Hepatocyte (in vitro differentiated cells): Measurements from ENCODE around the gene EYA4. TPM values are rescaled to one million over a fixed set of nuclear protein-coding genes. Genes with fewer than 3 reads are reported as not detected.

ENCODE experiments used
- DNase-seq: peaks from one replicate; pipeline ENCODE4 v3.0.0-alpha.2; 2016; ENCODE audit warnings: low spot score
- H2AFZ ChIP-seq: fragments of 200-600 bp; sonication (generic); 2 replicates; pipeline ENCODE4 v1.6.0; 2016; ENCODE audit warnings: antibody characterized with exemption, mild to moderate bottlenecking
- H3K27ac ChIP-seq: fragments of 200-600 bp; sonication (generic); 2 replicates; pipeline ENCODE4 v1.5.1; 2016; ENCODE audit warnings: mild to moderate bottlenecking
- H3K27me3 ChIP-seq: fragments of 200-600 bp; sonication (generic); 2 replicates; pipeline ENCODE4 v1.6.1; 2016
- H3K36me3 ChIP-seq: fragments of 200-600 bp; sonication (generic); replicated peaks from 2 replicates; pipeline ENCODE4 v1.5.1; 2016; ENCODE audit warnings: low read depth; ENCODE audit not compliant: insufficient read depth
- H3K4me1 ChIP-seq: fragments of 200-600 bp; sonication (generic); 2 replicates; pipeline ENCODE4 v1.5.1; 2016; ENCODE audit warnings: mild to moderate bottlenecking, moderate library complexity; ENCODE audit not compliant: insufficient read depth
- H3K4me2 ChIP-seq: fragments of 200-600 bp; sonication (generic); 2 replicates; pipeline ENCODE4 v1.6.0; 2016
- H3K4me3 ChIP-seq: fragments of 200-600 bp; sonication (generic); 2 replicates; pipeline ENCODE4 v1.5.1; 2016; ENCODE audit warnings: mild to moderate bottlenecking
- H3K79me2 ChIP-seq: fragments of 200-600 bp; sonication (generic); 2 replicates; pipeline ENCODE4 v1.6.0; 2017; ENCODE audit warnings: mild to moderate bottlenecking
- H3K9me2 ChIP-seq: fragments of 200-600 bp; sonication (generic); replicated peaks from 2 replicates; pipeline ENCODE4 v1.6.0; 2017; ENCODE audit warnings: mild to moderate bottlenecking; ENCODE audit not compliant: insufficient read depth
- H3K9me3 ChIP-seq: fragments of 200-600 bp; sonication (generic); 2 replicates; pipeline ENCODE4 v1.5.1; 2016; ENCODE audit warnings: low read depth, mild to moderate bottlenecking
- H4K20me1 ChIP-seq: fragments of 200-600 bp; sonication (generic); 2 replicates; pipeline ENCODE4 v1.6.0; 2016; ENCODE audit warnings: mild to moderate bottlenecking; ENCODE audit not compliant: insufficient read depth, poor library complexity, severe bottlenecking
- EZH2 ChIP-seq: fragments of 200-600 bp; sonication (generic); IDR thresholded peaks from 2 replicates; pipeline ENCODE4 v1.6.1; 2016; ENCODE audit warnings: antibody characterized with exemption, mild to moderate bottlenecking, borderline replicate concordance
- EZH2phosphoT487 ChIP-seq: fragments of 200-600 bp; sonication (generic); IDR thresholded peaks from one replicate; pipeline ENCODE4 v1.6.1; 2018; ENCODE audit warnings: antibody characterized with exemption, mild to moderate bottlenecking, low read depth, moderate library complexity; ENCODE audit not compliant: unreplicated experiment, severe bottlenecking
- WGBS: methylation state at CpG from one replicate; pipeline ENCODE4 v1.1.6; 2016; ENCODE audit warnings: low lambda C conversion rate; ENCODE audit errors: missing lambda C conversion rate; 5-methylcytosine and 5-hydroxymethylcytosine counted together
- polyA plus RNA-seq: library from polyadenylated mRNA; unstranded; fragments of >200 nt; fragmentation: Nextera tagmentation; extraction: Ambion mirVana; gene quantifications from 2 replicates; pipeline ENCODE4 v1.2.1, GENCODE V29; 2016
- total RNA-seq: library from RNA; depleted of rRNA; stranded (reverse); fragments of >200 nt; gene quantifications from 2 replicates; pipeline ENCODE4 v1.2.3, GENCODE V29; 2014
- TF ChIP-seq, protein P1 (sequence below): fragments of 200-600 bp; sonication (generic); IDR thresholded peaks from 2 replicates; pipeline ENCODE4 v1.5.1; 2016; ENCODE audit warnings: antibody characterized with exemption, mild to moderate bottlenecking; ENCODE audit not compliant: poor library complexity

EYA4 gene
- total and polyA plus RNA-seq, 2 experiments from 2014 or later = 0.33 to 1.8 TPM

DNA sequence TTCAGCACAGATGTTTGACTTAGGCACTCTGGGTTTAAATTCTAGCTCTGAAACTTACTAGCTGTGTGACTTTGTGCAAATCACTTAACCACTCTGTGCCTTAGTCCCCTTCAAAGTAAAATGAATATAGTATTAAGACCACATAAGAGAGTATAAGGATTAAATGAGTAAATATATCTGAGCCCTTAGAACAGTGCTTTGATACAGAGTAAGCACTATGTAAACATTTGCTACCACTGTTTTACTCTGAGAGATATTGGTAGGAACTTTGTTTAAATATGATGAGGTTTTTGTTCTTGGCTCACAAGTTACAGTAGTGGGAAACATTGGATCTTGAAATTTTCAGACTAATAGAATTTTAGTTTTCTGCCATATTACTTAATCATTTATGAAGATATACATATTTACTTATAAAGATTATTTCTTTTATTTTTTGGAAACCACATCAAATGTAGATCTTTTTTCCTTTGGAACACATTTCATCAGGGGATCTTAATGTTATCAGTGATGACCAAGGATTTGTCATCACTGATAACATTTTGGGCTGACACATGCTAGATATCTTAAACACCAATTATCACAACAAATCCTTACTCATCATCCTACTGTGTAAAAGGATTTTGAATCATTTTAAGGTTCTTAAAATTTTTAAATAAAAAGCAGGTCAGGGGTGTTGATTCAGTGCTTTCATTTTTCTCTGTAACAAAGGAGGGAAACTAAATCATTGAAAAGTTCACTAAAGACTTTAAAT is 226.2 kb downstream of the EYA4 start:
- Histone ChIP-seq H3K36me3 (no peaks in the 10 kb centered on the region), H3K27ac (no peak overlapping the region), H2AFZ (no peak overlapping the region), H3K9me3 (no peaks in the 10 kb centered on the region), H3K9me2 (no peaks in the 10 kb centered on the region), H3K4me3 (no peak overlapping the region), H3K4me1 (no peaks in the 10 kb centered on the region), H3K4me2 (no peak overlapping the region), H3K27me3 (peaks cover 8% of the 10 kb centered on the region), H3K79me2 (no peaks in the 10 kb centered on the region), H4K20me1 (no peaks in the 10 kb centered on the region)
- DNase-seq = no peak
- TF ChIP-seq, protein P1, sequence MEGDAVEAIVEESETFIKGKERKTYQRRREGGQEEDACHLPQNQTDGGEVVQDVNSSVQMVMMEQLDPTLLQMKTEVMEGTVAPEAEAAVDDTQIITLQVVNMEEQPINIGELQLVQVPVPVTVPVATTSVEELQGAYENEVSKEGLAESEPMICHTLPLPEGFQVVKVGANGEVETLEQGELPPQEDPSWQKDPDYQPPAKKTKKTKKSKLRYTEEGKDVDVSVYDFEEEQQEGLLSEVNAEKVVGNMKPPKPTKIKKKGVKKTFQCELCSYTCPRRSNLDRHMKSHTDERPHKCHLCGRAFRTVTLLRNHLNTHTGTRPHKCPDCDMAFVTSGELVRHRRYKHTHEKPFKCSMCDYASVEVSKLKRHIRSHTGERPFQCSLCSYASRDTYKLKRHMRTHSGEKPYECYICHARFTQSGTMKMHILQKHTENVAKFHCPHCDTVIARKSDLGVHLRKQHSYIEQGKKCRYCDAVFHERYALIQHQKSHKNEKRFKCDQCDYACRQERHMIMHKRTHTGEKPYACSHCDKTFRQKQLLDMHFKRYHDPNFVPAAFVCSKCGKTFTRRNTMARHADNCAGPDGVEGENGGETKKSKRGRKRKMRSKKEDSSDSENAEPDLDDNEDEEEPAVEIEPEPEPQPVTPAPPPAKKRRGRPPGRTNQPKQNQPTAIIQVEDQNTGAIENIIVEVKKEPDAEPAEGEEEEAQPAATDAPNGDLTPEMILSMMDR = no peak
- TF ChIP-seq EZH2 = no peak
- TF ChIP-seq EZH2phosphoT487 = no peak

DNA sequence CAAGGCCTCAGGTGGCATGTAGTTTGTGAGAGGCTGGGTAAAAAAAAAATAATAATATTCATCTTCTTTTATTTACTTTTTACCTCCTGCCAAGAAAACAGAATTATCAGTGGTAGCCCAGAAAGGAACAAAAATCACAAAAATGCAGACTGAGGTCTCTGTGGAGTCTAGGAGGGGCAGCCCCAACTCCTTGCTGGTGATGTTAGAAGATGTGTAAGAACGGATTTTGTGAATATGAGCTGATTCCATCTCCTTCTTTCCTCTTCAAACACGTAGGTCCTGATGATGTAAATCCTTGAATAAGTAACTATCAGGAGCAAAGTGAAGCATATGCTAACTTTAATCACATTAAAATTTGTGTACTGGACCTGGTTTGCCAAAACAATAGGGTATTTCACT is 226.8 kb downstream of the EYA4 start:
- H3K79me2 ChIP-seq = no peaks in the 10 kb centered on the region
- 63% methylated on average over 2 of the region's 2 CpGs for WGBS

DNA sequence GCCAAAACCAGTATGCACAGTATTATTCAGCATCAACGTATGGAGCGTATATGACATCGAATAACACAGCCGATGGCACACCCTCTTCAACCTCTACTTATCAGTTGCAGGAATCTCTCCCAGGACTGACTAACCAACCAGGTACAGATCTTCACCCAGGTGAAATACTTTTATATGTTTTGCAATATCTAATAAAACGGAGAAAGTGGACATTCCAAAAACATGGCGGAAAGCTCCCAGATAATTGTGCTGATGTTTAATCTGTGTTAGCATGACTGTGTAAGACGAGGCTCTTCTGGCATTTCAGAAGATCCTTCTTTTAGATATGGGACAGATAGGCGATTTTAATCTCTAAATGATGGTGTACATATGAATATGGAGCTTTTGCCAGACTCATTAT is 227.4 kb downstream of the EYA4 start:
- H3K9me2 ChIP-seq = no peaks in the 10 kb centered on the region
- H2AFZ ChIP-seq = no peak overlapping the region
- no peak for DNase-seq
- WGBS = 91% methylated on average over 8 of the region's 8 CpGs
- no peaks in the 10 kb centered on the region for H3K79me2 ChIP-seq
- no peaks in the 10 kb centered on the region for H3K4me1 ChIP-seq
- no peak for TF ChIP-seq EZH2
- TF ChIP-seq, protein P1 = no peak
- no peak for TF ChIP-seq EZH2phosphoT487
- no peaks in the 10 kb centered on the region for H4K20me1 ChIP-seq
- H3K36me3 ChIP-seq = no peaks in the 10 kb centered on the region
- no peak overlapping the region for H3K4me2 ChIP-seq
- H3K27ac ChIP-seq = no peak overlapping the region
- no peak overlapping the region for H3K4me3 ChIP-seq
- H3K27me3 ChIP-seq = peaks cover 8% of the 10 kb centered on the region
- H3K9me3 ChIP-seq = no peaks in the 10 kb centered on the region

More for the DNA sequence above, 226.8 kb downstream of the EYA4 start:
- no peaks in the 10 kb centered on the region for H4K20me1 ChIP-seq
- no peaks in the 10 kb centered on the region for H3K9me2 ChIP-seq
- H3K36me3 ChIP-seq = no peaks in the 10 kb centered on the region
- no peaks in the 10 kb centered on the region for H3K4me1 ChIP-seq
- H3K4me2 ChIP-seq = no peak overlapping the region
- TF ChIP-seq, protein P1 = no peak
- no peak for TF ChIP-seq EZH2phosphoT487
- no peak for TF ChIP-seq EZH2
- no peaks in the 10 kb centered on the region for H3K9me3 ChIP-seq
- no peak overlapping the region for H3K4me3 ChIP-seq
- H2AFZ ChIP-seq = no peak overlapping the region
- peaks cover 8% of the 10 kb centered on the region for H3K27me3 ChIP-seq
- no peak overlapping the region for H3K27ac ChIP-seq
- DNase-seq = no peak
